ENCODE data around the gene DPYD. TPM values are rescaled to one million over a fixed set of nuclear protein-coding genes. Genes with fewer than 3 reads are reported as not detected.

DPYD gene
- total and polyA plus RNA-seq, 10 of the 15 experiments (the other 5 are each of a cell fraction or from before 2014, with no cell fraction given) = 5.7 to 23.8 (median 10.2) TPM

DNA sequence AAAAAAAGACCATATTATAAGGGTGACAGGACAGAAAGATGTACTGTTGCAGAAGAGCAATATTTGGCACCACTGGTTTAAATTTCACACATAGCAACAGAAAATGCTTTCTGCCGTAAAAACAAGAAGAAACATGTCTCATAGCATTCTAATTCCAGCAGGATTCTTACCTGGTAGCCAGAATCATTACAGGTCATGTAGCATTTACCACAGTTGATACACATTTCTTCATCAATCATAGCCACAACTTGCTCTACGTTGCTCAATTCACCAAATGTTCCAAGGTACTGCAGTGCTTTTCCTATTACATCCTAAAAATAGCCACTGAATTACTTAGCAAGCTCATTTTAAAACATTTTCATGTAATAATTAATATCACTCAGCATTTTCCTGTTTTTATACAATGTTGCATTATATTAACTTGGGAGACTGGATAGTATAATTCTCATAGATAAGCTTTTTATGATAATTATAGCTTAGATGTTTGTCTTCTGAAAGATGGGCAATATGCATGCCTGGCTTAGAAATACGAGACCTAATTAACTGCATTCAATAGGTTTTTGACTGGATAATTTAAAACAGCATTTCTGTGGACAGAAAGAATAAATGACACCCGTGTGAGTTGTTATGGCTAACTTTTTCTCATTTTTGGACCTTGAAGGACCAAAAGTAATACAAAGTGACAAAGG lies 838.5 kb downstream of the DPYD start (continued):
- TF ChIP-seq, protein P1, sequence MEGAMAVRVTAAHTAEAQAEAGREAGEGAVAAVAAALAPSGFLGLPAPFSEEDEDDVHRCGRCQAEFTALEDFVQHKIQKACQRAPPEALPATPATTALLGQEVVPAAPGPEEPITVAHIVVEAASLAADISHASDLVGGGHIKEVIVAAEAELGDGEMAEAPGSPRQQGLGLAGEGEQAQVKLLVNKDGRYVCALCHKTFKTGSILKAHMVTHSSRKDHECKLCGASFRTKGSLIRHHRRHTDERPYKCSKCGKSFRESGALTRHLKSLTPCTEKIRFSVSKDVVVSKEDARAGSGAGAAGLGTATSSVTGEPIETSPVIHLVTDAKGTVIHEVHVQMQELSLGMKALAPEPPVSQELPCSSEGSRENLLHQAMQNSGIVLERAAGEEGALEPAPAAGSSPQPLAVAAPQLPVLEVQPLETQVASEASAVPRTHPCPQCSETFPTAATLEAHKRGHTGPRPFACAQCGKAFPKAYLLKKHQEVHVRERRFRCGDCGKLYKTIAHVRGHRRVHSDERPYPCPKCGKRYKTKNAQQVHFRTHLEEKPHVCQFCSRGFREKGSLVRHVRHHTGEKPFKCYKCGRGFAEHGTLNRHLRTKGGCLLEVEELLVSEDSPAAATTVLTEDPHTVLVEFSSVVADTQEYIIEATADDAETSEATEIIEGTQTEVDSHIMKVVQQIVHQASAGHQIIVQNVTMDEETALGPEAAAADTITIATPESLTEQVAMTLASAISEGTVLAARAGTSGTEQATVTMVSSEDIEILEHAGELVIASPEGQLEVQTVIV (IDR thresholded peaks at IDR 0.05; ENCODE audit: borderline replicate concordance, partially characterized antibody) = no peak
- TF ChIP-seq NFYB (IDR thresholded peaks at IDR 0.05; ENCODE audit: insufficient read depth, low read depth, low read length) = no peak
- TF ChIP-seq, protein P2, sequence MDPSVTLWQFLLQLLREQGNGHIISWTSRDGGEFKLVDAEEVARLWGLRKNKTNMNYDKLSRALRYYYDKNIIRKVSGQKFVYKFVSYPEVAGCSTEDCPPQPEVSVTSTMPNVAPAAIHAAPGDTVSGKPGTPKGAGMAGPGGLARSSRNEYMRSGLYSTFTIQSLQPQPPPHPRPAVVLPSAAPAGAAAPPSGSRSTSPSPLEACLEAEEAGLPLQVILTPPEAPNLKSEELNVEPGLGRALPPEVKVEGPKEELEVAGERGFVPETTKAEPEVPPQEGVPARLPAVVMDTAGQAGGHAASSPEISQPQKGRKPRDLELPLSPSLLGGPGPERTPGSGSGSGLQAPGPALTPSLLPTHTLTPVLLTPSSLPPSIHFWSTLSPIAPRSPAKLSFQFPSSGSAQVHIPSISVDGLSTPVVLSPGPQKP (IDR thresholded peaks at IDR 0.05; ENCODE audit: low read depth, low read length) = no peak
- TF ChIP-seq CBFB (IDR thresholded peaks at IDR 0.05; ENCODE audit: low read depth) = no peak
- TF ChIP-seq CREM (IDR thresholded peaks at IDR 0.05; ENCODE audit: low read depth) = no peak

DNA sequence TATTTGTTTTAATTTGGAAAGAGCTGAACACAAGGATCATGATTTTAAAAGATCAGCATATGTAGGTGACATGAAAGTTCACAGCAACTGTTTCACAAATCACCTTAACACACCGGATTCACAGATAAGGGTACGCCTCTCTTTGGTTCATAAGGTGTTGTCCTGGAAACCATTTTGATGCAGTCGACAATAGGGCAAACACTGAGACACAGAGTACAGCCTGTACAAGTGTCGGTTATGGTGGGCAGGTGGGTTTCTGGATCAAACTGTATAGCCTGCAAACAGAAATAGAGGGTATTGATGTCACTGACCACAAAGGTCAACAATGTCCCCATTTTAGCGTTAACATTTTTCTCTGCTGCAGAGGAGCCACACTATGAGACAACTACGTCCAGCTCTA lies 842.0 kb downstream of the DPYD start:
- intact Hi-C loops (cut with micrococcal nuclease; ENCODE audit: unreplicated experiment) = no loop called here
- ChIA-PET RAD21 (ENCODE audit: unreplicated experiment) (no interaction called here), SMC1A (ENCODE audit: uncharacterized antibody, unreplicated experiment) (no interaction called here), CTCF (no interaction called here), POLR2A (no interaction called here)
- DNase-seq (ENCODE audit: low read depth, low spot score) = no peak
- ATAC-seq = no peak
- no peak overlapping the region for H2AFZ ChIP-seq (ENCODE audit: control insufficient read depth, low read depth, low read length)
- no peaks in the 10 kb centered on the region for H3K36me3 ChIP-seq (ENCODE audit: control insufficient read depth in 2 of 2, insufficient read depth in 2 of 2, low read length in 1 of 2)
- no peak overlapping the region for H3K4me3 ChIP-seq
- no peaks in the 10 kb centered on the region for H3K9me3 ChIP-seq (replicated peaks; ENCODE audit: control insufficient read depth, insufficient read depth, low read length)
- 51% methylated on average over 6 of the region's 6 CpGs for WGBS (ENCODE audit: insufficient coverage, insufficient replicate concordance, low lambda C conversion rate, missing lambda C conversion rate)
- in situ Hi-C loops (cut with MboI) = no loop called here
- H3K79me2 ChIP-seq (ENCODE audit: control insufficient read depth, insufficient read depth, low read length) = no peaks in the 10 kb centered on the region
- no peaks in the 10 kb centered on the region for H3K4me1 ChIP-seq (ENCODE audit: control insufficient read depth, insufficient read depth, low read length)
- no peak overlapping the region for H3K9ac ChIP-seq (ENCODE audit: control insufficient read depth, insufficient read depth, low read length)
- H3K27me3 ChIP-seq (replicated peaks in 1 of 2; ENCODE audit: control insufficient read depth in 2 of 2, insufficient read depth in 2 of 2, low read length in 1 of 2) = no peaks in the 10 kb centered on the region
- H4K20me1 ChIP-seq (ENCODE audit: control insufficient read depth, insufficient read depth) = no peaks in the 10 kb centered on the region
- peak; percentile 38 for FAIRE-seq
- H3K4me2 ChIP-seq (ENCODE audit: control insufficient read depth, insufficient read depth) = no peak overlapping the region
- H3K27ac ChIP-seq (ENCODE audit: control insufficient read depth, insufficient read depth) = no peak overlapping the region
- no TSS peak for BruUV-seq (replicated peaks)
- TF ChIP-seq CHD4 (IDR thresholded peaks at IDR 0.05) = no peak
- TF ChIP-seq LARP7 (IDR thresholded peaks at IDR 0.05) = no peak
- no peak for TF ChIP-seq CEBPB (IDR thresholded peaks at IDR 0.05; ENCODE audit: borderline replicate concordance in 1 of 2, low read depth in 2 of 2, low read length in 2 of 2)
- no peak for TF ChIP-seq SIX5 (IDR thresholded peaks at IDR 0.05; ENCODE audit: low read depth, low read length, severe bottlenecking)
- TF ChIP-seq SMAD5 (IDR thresholded peaks at IDR 0.05; ENCODE audit: low read depth) = no peak
- no peak for TF ChIP-seq RAD51 (IDR thresholded peaks at IDR 0.05)
- TF ChIP-seq SRF (IDR thresholded peaks at IDR 0.05; ENCODE audit: low read depth in 2 of 2, low read length in 2 of 2) = no peak
- TF ChIP-seq HDAC6 (IDR thresholded peaks at IDR 0.05; ENCODE audit: unreplicated experiment) = no peak
- TF ChIP-seq STAT3 (IDR thresholded peaks at IDR 0.05; ENCODE audit: low read depth, low read length) = no peak
- no peak for TF ChIP-seq NFYA (IDR thresholded peaks at IDR 0.05; ENCODE audit: borderline replicate concordance, low read depth, low read length)
- TF ChIP-seq ZNF622 (IDR thresholded peaks at IDR 0.05) = no peak
- no peak for TF ChIP-seq FOXK2 (IDR thresholded peaks at IDR 0.05)
- TF ChIP-seq, protein P3, sequence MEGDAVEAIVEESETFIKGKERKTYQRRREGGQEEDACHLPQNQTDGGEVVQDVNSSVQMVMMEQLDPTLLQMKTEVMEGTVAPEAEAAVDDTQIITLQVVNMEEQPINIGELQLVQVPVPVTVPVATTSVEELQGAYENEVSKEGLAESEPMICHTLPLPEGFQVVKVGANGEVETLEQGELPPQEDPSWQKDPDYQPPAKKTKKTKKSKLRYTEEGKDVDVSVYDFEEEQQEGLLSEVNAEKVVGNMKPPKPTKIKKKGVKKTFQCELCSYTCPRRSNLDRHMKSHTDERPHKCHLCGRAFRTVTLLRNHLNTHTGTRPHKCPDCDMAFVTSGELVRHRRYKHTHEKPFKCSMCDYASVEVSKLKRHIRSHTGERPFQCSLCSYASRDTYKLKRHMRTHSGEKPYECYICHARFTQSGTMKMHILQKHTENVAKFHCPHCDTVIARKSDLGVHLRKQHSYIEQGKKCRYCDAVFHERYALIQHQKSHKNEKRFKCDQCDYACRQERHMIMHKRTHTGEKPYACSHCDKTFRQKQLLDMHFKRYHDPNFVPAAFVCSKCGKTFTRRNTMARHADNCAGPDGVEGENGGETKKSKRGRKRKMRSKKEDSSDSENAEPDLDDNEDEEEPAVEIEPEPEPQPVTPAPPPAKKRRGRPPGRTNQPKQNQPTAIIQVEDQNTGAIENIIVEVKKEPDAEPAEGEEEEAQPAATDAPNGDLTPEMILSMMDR (IDR thresholded peaks at IDR 0.05 in 2 of 3, conservative IDR thresholded peaks at IDR 0.05 in 1 of 3; ENCODE audit: control insufficient read depth in 2 of 3, extremely low read depth in 1 of 3, insufficient read depth in 1 of 3, low read depth in 3 of 3, low read length in 3 of 3) = no peak
- no peak for TF ChIP-seq NR2C2 (IDR thresholded peaks at IDR 0.05; ENCODE audit: borderline replicate concordance, control insufficient read depth, insufficient read length, low read depth)

All from GM12878 (cell line).